H1 (cell line): Measurements from ENCODE around the gene NLRP1. TPM values are rescaled to one million over a fixed set of nuclear protein-coding genes. Genes with fewer than 3 reads are reported as not detected.

Experiments
- FOSL1 ChIP-seq: IDR thresholded peaks from 2 replicates; pipeline ENCODE4 v1.6.1; 2011; ENCODE audit warnings: mild to moderate bottlenecking, low read depth, low read length, moderate library complexity; ENCODE audit not compliant: insufficient read depth
- MAFK ChIP-seq: IDR thresholded peaks from 2 replicates; pipeline ENCODE4 v1.6.1; 2012; ENCODE audit warnings: low read depth, mild to moderate bottlenecking, improper control_type of control experiment, low read length
- SRF ChIP-seq: IDR thresholded peaks from 2 replicates; pipeline ENCODE4 v1.6.1; 2011; ENCODE audit warnings: mild to moderate bottlenecking, low read depth, low read length, moderate library complexity
- SUZ12 ChIP-seq: fragments of 200-600 bp; sonication (generic); IDR thresholded peaks from 2 replicates; pipeline ENCODE4 v1.6.1; 2012; ENCODE audit warnings: mild to moderate bottlenecking, inconsistent platforms, low read length, moderate library complexity, mixed read lengths
- polyA plus RNA-seq, 7 experiments: library from polyadenylated mRNA; depleted of rRNA in 3 of 7; stranded (reverse) in 5 of 7; unstranded in 2 of 7; fragments of >200 nt in 5 of 7; fragments of 200-250 nt in 2 of 7; gene quantifications; 1 replicate in 5 of 7; 2 replicates in 1 of 7; 4 replicates in 1 of 7; pipeline versions ENCODE4 v1.2.1 to v1.2.3, GENCODE V29; 2011 to 2013; ENCODE audit warnings: missing spikeins in 2 of 7, mixed read lengths in 2 of 7
- total RNA-seq: library from RNA; stranded (reverse); fragmentation: NEBNext Ultra II Directional; extraction: Animal tissue kit (Norgen Biotek cat#: 25700); gene quantifications from 2 replicates; pipeline ENCODE4 v1.2.1, GENCODE V29; 2021

Gene NLRP1
- total and polyA plus RNA-seq, 2 of the 8 experiments (the other 6 are each of a cell fraction or from before 2014, with no cell fraction given) = 8.6 to 10.4 TPM

DNA sequence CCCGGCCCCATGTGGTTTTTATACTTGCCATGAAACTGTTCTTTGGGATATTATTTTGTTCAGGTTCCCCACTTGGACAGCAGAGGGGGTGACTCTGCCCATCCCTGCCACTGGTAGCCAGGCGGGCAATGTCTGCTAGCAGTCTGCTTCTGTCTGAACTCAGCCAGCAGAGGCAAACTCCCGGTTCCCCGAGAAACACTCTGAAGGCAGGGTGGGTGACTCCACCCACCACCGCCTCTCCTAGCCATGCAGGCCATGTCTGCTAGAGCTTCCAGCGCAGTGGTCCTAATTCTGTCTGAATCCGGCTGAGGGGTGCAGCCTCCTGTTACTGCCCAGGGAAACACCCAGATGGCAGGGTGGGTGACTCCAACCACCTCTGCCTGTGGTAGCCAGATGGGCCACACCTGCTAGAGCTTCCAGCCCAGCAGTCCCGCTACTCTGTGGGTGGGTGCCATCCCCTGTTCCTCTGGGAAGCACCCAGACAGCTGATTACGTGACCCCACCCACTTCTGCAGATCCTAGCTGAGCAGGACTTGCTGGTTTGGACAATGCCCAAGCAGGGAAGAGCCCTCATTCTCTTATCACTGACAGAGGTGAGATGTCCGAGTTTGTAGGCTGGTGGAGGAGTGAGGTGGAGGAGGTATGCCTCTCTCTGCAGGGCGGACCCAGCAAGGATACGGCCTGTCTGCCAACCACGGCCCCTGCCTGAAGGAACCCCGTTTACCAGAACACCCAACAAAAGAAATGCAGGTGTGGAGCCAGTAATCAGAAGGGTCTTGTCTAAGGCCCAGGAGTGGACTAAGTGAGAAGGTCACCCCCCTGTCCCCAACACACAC is 22.4 kb downstream of the NLRP1 start (continued):
- TF ChIP-seq SUZ12 (no peak), FOSL1 (no peak), SRF (no peak), MAFK (no peak)
